ENCODE results near the gene QPRT.
"Not testable (repeated sequence)": the region's sequence is repeated elsewhere in the genome, so short reads cannot be mapped to it uniquely, and the experiment has no call there.

Gene QPRT

DNA sequence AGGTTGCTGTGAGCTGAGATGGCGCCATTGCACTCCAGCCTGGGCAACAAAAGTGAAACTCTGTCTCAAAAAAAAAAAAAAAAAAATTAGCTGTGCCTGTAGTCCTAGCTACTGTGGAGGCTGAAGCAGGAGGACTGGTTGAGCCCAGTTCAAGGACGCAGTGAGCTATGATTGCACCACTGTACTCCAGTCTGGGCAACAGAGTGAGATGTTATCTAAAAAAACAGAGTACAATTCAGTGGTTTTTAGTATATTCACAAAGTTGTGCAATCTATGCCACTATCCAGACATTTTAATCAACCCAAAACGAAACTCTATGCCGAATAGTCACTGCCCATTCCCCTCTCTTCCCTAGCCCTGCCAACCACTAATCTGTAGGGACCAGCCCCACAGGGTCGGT is 41.7 kb downstream of the QPRT start:
- no peak for FAIRE-seq

DNA sequence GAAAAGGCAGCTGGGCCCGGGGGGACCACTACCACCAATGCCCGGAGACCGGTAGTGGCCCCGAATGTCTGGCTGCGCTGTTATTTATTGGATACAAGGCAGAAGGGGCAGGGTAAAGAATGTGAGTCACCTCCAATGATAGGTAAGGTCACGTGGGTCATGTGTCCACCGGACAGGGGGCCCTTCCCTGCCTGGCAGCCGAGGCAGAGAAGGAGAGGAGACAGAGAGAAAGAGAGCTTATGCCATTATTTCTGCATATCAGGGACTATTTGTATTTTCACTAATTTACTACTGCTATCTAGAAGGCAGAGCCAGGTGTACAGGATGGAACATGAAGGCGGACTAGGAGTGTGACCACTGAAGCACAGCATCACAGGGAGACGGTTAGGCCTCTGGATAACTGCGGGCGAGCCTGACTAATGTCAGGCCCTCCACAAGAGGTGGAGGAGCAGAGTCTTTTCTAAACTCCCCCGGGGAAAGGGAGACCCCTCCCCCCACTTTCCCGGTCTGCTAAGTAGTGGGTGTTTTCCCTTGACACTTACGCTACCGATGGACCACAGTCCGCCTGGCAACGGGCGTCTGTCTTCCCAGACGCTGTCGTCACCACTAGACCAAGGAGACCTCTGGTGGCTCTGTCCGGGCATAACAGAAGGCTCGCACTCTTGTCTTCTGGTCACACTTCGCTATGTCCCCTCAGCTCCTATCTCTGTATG is 42.3 kb downstream of the QPRT start:
- not testable (repeated sequence) for FAIRE-seq

DNA sequence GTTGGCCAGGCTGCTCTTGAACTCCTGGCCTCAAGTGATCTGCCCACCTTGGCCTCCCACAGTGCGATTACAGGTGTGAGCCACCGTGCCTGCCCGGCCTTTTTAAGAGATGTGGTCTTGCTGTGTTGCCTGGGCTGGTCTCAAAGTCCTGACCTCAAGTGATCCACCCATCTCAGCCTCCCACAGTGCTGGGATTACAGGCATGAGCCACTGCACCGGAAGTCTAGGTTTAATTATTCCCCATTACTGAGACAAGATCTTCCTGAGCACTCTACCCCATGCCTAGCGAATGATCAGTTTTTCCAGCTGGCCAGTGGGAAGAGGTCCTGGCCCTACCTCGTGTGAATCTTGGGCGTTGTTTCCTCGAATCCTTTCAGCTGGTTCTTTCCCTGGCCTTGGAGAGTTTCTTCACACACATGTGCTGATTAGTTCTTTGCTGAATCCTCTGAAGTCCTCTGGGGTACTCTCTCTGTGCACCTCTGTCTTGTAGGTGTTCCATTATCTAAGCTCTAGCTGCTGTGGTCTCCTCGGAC is 47.9 kb downstream of the QPRT start:
- no peak for FAIRE-seq

DNA sequence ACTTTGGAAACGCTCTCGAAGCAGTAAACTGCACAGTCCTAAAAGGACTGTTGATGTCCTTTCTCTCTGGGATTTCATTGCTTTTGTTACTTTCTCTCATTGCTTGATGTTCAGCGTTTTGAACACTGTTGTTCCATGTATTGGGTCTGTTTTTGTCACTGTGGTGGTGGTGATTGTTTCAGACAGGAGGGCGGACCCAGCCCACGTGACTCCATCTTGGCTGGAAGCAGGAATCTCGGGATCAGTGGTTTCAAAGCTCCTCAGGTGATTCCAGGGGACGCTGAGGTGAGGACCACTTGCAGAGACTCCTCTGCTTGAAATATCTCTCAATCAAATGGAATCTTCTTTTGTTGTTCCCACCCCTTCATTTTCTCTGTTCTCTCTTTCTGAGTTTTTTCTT is 48.5 kb downstream of the QPRT start:
- FAIRE-seq, result no peak

DNA sequence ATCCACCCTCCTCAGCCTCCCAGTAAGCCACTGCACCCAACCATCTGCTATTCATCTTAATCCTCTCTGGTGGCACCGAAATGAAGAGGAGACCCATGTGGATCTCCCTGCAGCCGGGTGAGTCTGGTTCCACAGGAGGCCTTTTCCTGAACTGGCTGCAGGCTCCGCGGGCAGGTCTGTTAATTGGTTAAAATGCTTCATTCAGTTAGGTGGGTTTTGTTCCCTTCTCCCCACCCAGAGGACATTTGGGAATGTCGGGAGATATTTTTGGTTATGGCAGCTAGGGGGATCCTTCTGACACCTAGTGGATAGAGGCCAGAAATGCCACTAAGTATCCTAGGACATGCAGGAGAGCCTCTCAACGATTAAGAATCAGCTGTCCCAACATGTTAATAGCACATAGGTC is 50.1 kb downstream of the QPRT start:
- no peak for FAIRE-seq

DNA sequence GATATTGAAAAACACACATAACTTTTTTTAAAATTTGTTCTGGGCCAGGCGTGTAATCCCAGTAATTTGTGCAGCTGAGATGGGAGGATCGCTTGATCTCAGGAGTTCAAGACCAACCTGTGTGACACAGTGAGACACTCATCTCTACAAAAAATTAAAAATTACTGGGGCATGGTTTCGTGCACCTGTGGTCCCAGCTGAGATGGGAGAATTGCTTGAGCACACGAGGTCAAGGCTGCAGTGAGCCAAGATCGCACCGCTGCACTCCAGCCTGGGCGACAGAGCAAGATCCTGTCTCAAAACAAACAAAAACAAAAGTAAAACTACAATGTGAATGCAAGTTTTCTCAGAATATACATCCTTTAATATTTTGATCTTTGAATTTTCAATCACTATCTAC is 51.7 kb downstream of the QPRT start:
- no peak for FAIRE-seq

DNA sequence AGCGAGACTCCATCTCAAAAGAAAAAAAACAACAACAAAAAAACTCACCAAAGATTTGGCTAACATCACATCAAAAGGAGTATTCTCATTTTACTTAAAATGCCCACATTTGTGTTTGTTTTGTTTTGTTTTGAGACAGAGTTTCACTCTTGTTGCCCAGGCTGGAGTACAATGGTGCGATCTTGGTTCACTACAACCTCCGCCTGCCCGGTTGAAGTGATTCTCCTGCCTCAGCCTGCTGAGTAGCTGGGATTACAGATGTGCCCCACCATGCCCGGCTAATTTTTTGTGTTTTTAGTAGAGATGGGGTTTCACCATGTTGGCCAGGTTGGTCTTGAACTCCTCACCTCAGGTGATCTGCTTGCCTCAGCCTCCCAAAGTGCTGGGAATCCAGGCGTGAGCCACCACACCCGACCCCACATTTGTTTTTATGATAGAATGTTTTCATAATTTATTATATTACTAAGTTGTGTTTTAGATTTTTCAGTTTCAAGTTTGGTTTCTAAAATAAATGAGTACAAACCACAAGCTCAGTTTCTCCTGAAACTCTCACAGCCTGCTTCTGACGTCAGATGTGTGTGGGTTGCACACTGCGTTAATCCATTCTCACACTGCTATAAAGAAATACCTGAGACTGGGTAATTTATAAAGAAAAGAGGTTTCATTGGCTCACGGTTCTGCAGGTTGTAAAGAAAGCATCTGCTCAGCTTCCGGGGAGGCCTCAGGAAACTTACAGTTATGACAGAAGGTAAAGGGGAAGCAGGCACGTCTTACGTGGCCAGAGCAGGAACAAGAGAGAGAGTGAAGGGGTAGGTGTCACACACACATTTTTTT is 53.0 kb downstream of the QPRT start:
- not testable (repeated sequence) for FAIRE-seq

DNA sequence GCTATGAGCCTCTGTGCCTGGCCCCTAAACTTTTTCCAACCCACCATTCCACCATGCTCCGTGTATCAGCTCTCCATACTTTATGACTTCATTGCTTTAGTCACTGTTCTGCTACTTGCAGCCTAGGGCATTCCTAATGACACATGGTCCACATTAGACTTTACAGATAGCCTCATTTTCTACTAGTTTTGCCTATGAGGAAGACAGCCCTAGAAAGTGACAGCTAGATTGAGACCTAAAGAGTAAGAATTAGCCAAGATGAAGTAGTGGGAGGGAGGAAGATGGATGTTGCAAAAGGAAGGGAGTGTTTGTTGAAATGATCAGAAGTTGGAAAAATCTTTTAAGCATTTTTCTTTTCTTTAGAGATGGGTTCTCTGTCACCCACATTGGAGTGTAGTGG is 55.8 kb downstream of the QPRT start:
- FAIRE-seq, result no peak

DNA sequence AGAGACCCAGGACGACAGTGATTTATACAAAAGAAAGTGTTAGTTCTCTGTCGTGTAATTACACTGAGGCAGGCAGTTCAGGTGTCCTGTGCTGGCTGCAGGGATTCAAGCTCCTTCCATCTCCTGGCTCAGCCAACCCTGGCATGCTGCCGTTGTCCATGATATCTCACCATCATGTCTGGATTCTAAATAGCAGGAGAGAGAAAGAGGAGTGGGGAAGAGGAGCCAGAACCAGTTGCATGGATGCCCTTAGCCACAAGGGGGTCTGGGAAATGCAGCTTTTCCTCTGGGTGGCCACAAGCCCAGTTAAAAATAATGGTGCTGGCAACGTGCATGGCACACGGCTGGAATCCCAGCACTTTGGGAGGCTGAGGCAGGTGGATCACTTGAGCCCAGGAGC is 57.1 kb downstream of the QPRT start:
- FAIRE-seq, result no peak

DNA sequence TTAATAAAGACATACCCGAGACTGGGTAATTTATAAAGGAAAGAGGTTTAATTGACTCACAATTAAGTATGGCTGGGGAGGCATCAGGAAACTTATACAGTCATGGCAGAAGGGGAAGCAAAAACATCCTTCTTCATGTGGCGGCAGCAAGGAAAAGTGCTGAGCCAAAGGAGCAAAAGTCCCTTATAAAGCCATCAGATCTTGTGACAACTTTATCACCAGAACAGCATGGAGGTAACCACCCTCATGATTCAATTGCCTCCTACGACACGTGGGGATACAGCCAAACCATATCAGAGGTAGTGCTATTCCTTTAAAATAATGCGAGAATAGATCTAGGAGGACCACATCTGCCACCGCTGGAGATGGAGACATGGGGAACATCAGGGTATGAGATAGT is 57.8 kb downstream of the QPRT start:
- FAIRE-seq, result no peak

DNA sequence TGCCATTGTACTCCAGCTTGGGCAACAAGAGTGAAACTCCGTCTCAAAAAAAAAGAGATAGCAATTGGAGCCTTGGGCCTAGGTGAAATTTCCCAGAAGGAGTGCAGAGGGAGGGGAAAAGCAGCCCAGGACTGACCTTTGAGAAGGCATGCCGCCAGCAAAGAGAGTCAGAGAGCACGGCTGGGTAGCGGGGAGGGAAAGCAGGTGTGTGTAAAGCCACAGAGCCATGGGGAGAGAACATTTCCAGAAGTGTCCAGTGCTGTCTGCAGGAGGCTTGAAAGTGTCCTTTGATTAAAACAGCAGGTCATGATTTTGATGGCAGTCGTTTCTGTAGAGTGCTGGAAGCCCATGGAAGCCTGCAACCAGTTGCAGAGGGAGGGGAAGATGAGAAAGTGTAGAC is 58.7 kb downstream of the QPRT start:
- no peak for FAIRE-seq

DNA sequence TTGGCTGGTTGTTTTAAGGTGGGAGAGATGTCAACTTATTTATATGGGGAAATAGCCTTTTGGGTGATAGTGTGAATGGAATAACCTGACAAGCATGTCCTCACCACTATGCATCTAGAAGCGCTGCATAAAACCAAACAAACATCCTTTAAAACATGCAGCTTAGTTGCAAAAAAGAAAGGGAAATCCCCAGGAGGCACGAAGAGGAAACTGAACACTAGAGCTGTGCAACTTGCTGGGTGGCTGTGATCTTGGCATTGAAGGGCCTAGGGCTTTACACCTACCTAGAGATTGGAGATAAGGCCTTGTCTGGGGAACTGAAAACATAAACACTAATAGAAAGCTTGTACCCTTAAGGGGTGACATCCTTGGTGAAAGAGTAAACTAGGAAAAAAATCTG is 59.5 kb downstream of the QPRT start:
- no peak for FAIRE-seq

DNA sequence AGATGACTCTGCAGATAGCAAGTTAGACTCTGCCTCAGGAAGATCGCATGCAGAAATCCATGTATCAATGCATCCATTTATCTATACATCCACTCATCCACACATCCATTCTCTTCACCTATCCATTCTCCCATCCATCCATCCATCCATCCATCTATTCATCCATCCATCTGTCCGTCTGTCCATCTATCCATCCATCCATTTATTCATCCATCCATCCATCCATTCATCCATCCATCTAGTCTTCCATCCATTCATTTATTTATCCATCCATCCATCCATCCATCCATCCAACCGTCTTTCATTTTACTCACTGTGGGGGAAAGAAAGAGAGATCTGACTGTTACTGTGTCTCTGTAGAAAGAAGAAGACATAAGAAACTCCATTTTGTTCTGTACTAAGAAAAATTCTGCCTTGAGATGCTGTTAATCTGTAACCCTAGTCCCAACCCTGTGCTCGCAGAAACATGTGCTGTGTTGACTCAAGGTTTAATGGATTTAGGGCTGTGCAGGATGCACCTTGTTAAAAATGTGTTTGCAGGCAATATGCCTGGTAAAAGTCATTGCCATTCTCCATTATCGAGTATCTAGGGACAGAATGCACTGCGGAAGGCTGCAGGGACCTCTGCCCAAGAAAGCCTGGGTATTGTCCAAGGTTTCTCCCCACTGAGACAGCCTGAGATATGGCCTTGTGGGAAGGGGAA is 61.1 kb downstream of the QPRT start:
- not testable (repeated sequence) for FAIRE-seq

DNA sequence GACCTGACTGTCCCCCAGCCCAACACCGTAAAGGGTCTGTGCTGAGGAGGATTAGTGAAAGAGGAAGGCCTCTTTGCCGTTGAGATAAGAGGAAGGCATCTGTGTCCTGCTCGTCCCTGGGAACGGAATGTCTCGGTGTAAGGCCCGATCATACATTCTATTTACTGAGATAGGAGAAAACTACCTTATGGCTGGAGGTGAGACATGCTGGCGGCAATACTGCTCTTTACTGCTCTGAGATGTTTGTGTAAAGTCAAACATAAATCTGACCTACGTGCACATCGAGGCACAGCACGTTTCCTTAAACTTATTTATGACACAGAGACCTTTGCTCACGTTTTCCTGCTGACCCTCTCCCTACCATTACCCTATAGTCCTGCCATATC is 61.6 kb downstream of the QPRT start:
- not testable (repeated sequence) for FAIRE-seq

DNA sequence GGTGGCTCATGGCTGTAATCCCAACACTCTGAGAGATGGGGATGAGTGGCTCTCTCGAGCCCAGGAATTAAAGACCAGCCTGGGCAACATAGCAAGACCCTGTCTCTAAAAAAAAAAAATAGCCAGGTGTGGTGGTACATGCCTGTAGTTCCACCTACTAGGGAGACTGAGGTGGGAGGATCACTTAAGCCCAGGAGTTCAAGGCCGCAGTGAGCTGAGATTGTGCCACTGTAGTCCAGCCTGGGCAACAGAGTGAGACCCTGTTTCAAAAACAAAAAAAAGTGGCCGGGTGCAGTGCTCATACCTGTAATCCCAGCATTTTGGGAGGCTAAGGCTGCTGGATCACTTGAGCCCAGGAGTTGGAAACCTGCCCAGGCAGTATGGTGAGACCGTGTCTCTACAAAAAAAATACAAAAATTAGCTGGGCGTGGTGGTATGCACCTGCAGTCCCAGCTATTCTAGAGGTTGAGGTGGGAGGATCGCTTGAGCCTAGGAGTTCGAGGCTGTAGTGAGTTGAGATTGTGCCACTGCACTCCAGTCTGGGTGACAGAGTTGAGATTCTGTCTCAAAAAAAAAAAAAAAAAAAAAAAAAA is 63.8 kb downstream of the QPRT start:
- no peak for FAIRE-seq

DNA sequence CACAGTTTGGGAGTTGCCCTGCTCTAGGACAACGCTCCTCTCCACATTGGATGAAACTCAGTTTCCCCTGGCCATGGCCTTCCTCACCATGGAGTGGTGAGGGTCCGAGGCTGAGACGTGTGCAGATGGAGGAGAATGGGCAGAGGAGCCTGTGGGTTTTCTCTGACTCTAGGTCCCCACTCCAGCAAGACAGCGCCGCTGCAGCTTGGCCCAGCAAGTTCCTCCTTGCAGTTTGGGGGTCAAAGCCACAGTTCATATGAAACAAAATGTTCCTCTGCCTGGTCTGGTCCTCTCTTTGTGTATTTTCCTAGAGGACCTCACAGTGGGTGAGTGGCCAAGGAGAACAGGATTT is 64.5 kb downstream of the QPRT start:
- no peak for FAIRE-seq

DNA sequence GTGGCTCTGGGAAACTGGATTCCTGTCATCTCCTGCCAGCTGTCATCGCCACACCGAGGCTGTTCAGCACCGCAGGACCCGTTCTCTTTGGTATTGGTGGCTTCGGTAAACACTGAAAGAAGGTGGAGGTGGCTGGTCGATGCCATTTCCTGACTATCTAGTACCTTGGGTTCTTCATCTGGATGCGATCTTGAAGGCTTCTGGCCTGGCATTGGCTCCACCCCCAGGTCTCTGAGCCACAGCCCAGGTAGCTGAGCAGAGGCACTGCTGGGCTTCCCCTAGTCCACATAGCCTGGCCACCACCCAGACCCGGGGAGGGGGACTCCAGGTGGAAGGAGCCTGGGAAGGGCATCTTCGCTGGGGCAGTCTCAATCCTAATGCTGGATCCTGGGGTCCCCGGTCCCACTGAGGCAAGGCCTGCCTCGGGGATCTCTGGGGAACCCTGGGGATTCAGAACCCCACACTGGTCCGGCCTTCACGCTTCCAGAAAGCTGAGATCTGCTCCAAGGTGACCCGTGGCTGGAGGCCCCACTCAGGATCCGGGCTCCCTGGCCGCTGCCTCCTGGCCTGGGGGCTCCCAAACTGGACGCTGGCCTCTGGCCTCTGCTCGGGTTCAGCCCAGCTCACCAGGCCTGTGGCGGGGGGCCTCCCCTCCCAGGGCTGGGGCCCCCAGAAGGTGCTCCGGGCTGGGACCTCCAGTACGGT is 65.0 kb downstream of the QPRT start:
- FAIRE-seq, result no peak

DNA sequence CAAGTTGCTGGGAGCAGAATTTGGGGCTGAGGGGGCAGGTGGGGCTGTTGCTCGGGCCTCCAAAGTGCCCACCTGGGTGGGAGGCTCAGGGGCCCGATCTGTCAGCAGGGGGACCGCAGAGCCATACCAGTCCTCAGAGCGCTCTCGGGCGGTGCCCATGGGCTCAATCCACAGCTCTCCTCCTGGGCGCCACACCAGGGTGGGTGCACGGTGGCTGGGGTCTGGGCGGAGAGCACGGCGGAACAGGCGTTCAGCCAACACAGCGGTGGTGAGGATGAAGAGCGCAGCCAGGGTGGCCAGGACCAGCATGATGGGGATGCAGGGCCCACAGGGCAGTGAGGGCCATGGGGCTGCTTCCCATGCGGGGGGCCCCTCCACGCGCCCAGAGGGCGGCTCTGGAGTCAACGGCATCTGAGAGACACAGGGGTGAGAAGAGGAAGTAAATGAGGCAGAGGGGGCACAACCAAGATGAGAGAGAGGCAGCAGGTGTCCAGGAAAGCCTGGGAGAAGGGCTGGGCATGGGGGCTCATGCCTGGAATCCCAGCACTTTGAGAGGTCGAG is 65.6 kb downstream of the QPRT start:
- FAIRE-seq, result no peak

DNA sequence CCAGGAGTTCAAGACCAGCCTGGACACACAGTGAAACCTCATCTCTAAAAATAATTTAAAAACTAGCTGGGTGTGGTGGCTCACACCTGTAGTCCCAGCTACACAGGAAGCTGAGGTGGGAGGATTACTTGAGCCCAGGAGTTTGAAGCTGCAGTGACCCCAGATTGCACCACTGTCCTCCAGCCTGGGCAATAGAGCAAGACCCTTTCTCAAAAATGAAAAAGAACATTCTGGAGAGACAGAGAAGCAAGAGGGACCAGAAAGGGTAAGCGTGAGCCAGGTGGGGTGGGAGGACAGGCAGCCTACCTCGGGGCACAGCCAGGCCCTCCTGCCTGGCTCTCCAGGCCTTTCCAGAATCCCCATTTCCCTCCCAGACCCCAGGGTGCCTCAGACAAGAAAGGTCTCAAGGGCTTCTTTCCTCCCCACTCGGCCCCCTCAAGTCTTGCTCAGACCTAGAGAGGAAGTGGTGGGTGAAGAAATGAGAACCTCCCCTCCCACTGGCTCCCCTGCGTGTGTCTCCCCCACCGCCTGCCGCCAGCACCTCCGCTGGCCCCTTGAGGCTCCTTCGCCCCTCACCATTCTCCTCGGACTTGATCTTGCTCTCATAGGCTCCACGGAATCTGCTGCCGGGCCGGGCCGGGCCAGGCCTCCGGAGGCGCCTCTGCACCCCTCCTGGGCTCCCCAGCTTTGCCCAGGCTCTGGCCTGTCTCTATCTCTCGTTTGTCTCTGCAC is 66.3 kb downstream of the QPRT start:
- no peak for FAIRE-seq

DNA sequence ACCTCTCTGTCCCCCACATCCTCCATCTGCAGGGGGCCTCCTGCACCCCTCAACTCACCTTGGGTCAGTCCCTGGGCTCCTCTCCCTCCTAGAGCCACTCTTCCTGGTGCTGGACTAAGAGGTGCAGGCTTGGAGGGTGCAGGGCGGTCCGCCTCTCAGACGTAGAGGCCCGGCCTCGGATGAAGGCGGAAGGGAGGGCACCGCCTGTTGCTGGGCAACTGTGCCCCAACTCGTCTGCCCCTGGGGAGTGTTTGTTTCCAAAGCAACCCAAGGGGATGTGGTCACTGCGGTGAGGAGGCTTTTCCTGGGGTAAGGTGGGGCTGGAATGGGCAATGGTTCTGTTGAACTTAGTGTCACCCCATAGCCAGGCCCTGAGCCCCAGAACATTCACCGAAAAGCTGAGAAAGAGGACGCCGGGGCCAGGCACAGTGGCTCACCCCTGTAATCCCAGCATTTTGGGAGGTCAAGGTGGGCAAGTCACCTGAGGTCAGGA is 66.9 kb downstream of the QPRT start, which contains the start of gene C16orf54:
Gene C16orf54, minus strand, starts transcription at position 138 of the 493 bp plus-strand sequence. CDS start 1,039 bp downstream, outside the sequence.
- no peak for FAIRE-seq

DNA sequence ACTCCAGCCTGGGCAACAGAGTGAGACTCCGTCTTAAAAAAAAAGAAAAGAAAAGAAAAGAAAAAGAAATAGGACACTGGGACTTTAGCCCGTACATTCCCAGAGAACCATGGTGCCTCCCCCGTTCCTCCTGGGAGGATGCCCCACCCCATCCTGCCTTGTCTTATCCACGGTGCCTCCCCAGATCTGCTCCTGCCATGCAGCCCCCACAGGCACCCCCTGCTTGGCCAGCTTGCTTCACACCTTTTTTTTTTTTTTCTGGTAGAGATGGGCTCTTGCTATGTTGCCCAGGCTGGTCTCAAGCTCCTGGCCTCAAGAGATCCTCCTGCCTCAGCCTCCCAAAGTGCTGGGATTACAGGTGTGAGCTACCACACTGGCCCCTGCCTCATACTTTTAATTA is 67.5 kb downstream of the QPRT start:
- FAIRE-seq, result not testable (repeated sequence)
